Liver (tissue), 9 donors: ENCODE results near the gene HDAC9. TPM values are rescaled to one million over a fixed set of nuclear protein-coding genes. Genes with fewer than 3 reads are reported as not detected.

Source experiments
- DNase-seq: peaks from one replicate; pipeline ENCODE4 v3.0.0-alpha.2; 2017; ENCODE audit warnings: low spot score
- H3K27ac ChIP-seq, 2 donors: one replicate each; pipeline ENCODE4 v1.7.0; 2013; ENCODE audit warnings: inconsistent platforms in 2 of 2, low read length in 2 of 2, control low read depth in 1 of 2, low read depth in 1 of 2, mild to moderate bottlenecking in 1 of 2
- H3K27me3 ChIP-seq, 4 donors: one replicate each; pipeline versions ENCODE4 v1.6.1 to v1.7.0; 2013; ENCODE audit warnings: low read length in 3 of 4, inconsistent platforms in 1 of 4, mild to moderate bottlenecking in 1 of 4, moderate library complexity in 1 of 4; ENCODE audit not compliant: control insufficient read depth in 4 of 4, insufficient read depth in 4 of 4
- H3K36me3 ChIP-seq, 4 donors: one replicate each; pipeline versions ENCODE4 v1.6.1 to v1.7.0; 2013; ENCODE audit warnings: low read length in 3 of 4, mild to moderate bottlenecking in 3 of 4, low read depth in 1 of 4, moderate library complexity in 1 of 4; ENCODE audit not compliant: control insufficient read depth in 4 of 4, insufficient read depth in 3 of 4
- H3K4me1 ChIP-seq, 4 donors: one replicate each; pipeline versions ENCODE4 v1.6.1 to v1.7.0; 2013; ENCODE audit warnings: low read length in 3 of 4, mild to moderate bottlenecking in 3 of 4, moderate library complexity in 1 of 4; ENCODE audit not compliant: control insufficient read depth in 4 of 4, insufficient read depth in 4 of 4
- H3K4me3 ChIP-seq, 3 donors: one replicate each; pipeline versions ENCODE4 v1.6.1 to v1.7.0; 2013; ENCODE audit warnings: low read length in 3 of 3, control low read depth in 1 of 3, low read depth in 1 of 3, mild to moderate bottlenecking in 1 of 3
- H3K9ac ChIP-seq, 2 donors: one replicate each; pipeline ENCODE4 v1.7.0; 2013; ENCODE audit warnings: low read length in 2 of 2, mild to moderate bottlenecking in 2 of 2, moderate library complexity in 2 of 2, control low read depth in 1 of 2, low read depth in 1 of 2
- H3K9me3 ChIP-seq, 4 donors: one replicate each; pipeline versions ENCODE4 v1.6.1 to v1.7.0; 2013; ENCODE audit warnings: low read length in 3 of 4; ENCODE audit not compliant: control insufficient read depth in 4 of 4
- EGR1 ChIP-seq, 2 donors: IDR thresholded peaks; 2 replicates each; pipeline ENCODE4 v1.6.1; 2016 to 2018; ENCODE audit warnings: antibody characterized with exemption in 2 of 2, low read depth in 2 of 2
- FOXA1 ChIP-seq: IDR thresholded peaks from 2 replicates; pipeline ENCODE4 v1.6.1; 2016; ENCODE audit warnings: antibody characterized with exemption
- FOXA2 ChIP-seq: IDR thresholded peaks from 2 replicates; pipeline ENCODE4 v1.6.1; 2016; ENCODE audit warnings: antibody characterized with exemption
- GABPA ChIP-seq, 2 donors: IDR thresholded peaks in 1 of 2; conservative IDR thresholded peaks in 1 of 2; 2 replicates each; pipeline ENCODE4 v1.6.1; 2016; ENCODE audit warnings: antibody characterized with exemption in 2 of 2, mild to moderate bottlenecking in 1 of 2, moderate library complexity in 1 of 2
- HNF4A ChIP-seq, 2 donors: conservative IDR thresholded peaks; 2 replicates each; pipeline ENCODE4 v1.6.1; 2016; ENCODE audit warnings: antibody characterized with exemption in 2 of 2, mild to moderate bottlenecking in 2 of 2
- HNF4G ChIP-seq: IDR thresholded peaks from 2 replicates; pipeline ENCODE4 v1.6.1; 2016; ENCODE audit warnings: antibody characterized with exemption
- JUND ChIP-seq, 2 donors: IDR thresholded peaks; 2 replicates each; pipeline ENCODE4 v1.6.1; 2016; ENCODE audit warnings: antibody characterized with exemption in 2 of 2
- NR2F2 ChIP-seq: IDR thresholded peaks from 2 replicates; pipeline ENCODE4 v1.6.1; 2016; ENCODE audit warnings: antibody characterized with exemption
- RAD21 ChIP-seq, 2 donors: IDR thresholded peaks; 2 replicates each; pipeline ENCODE4 v1.6.1; 2016; ENCODE audit warnings: antibody characterized with exemption in 2 of 2, mild to moderate bottlenecking in 2 of 2
- RXRA ChIP-seq, 2 donors: IDR thresholded peaks; 2 replicates each; pipeline ENCODE4 v1.6.1; 2017 to 2018; ENCODE audit warnings: antibody characterized with exemption in 2 of 2, mild to moderate bottlenecking in 1 of 2
- SP1 ChIP-seq: IDR thresholded peaks from 2 replicates; pipeline ENCODE4 v1.6.1; 2018; ENCODE audit warnings: antibody characterized with exemption, mild to moderate bottlenecking
- TAF1 ChIP-seq: conservative IDR thresholded peaks from 2 replicates; pipeline ENCODE4 v1.6.1; 2016; ENCODE audit warnings: antibody characterized with exemption, mild to moderate bottlenecking
- YY1 ChIP-seq: IDR thresholded peaks from 2 replicates; pipeline ENCODE4 v1.6.1; 2016; ENCODE audit warnings: antibody characterized with exemption, mild to moderate bottlenecking
- ZBTB33 ChIP-seq: IDR thresholded peaks from 2 replicates; pipeline ENCODE4 v1.6.1; 2016; ENCODE audit warnings: antibody characterized with exemption
- WGBS: extraction: QIAGEN DNeasy Blood & Tissue Kit; methylation state at CpG from one replicate; pipeline ENCODE4 v1.1.7; 2013; 5-methylcytosine and 5-hydroxymethylcytosine counted together
- polyA plus RNA-seq, 2 donors: library from polyadenylated mRNA; stranded (reverse) in 1 of 2; unstranded in 1 of 2; fragments of 200-250 nt in 1 of 2; fragments of >200 nt in 1 of 2; fragmentation: Nextera tagmentation in 1 of 2; extraction: Ambion mirVana in 1 of 2; gene quantifications; one replicate each; pipeline versions ENCODE4 v1.2.1 to v1.2.3, GENCODE V29; 2013 to 2015
- total RNA-seq, 2 donors: library from RNA; depleted of rRNA; stranded (reverse); fragments of >200 nt; gene quantifications; one replicate each; pipeline ENCODE4 v1.2.3, GENCODE V29; 2014
- TF ChIP-seq, protein P1 (sequence below): IDR thresholded peaks from 2 replicates; pipeline ENCODE4 v1.6.1; 2016; ENCODE audit warnings: antibody characterized with exemption, mild to moderate bottlenecking
- TF ChIP-seq, protein P2 (sequence below): fragments of 150-350 bp; IDR thresholded peaks from 2 replicates; pipeline ENCODE4 v1.5.1; 2017; ENCODE audit warnings: improper control_type of control experiment, low read depth, low read length; ENCODE audit not compliant: missing input control
- TF ChIP-seq, protein P3 (sequence below): IDR thresholded peaks from 2 replicates; pipeline ENCODE4 v1.6.1; 2016; ENCODE audit warnings: antibody characterized with exemption
- TF ChIP-seq, protein P4 (sequence below): IDR thresholded peaks from 2 replicates; pipeline ENCODE4 v1.6.1; 2016; ENCODE audit warnings: antibody characterized with exemption
- donor health status: healthy.
- donor health status: healthy.
- donor health status: healthy.
- donor health status: healthy.
- donor health status: healthy.

Gene HDAC9
- total and polyA plus RNA-seq, 4 donors, result 1.0 to 10.1 (median 2.3) TPM

DNA sequence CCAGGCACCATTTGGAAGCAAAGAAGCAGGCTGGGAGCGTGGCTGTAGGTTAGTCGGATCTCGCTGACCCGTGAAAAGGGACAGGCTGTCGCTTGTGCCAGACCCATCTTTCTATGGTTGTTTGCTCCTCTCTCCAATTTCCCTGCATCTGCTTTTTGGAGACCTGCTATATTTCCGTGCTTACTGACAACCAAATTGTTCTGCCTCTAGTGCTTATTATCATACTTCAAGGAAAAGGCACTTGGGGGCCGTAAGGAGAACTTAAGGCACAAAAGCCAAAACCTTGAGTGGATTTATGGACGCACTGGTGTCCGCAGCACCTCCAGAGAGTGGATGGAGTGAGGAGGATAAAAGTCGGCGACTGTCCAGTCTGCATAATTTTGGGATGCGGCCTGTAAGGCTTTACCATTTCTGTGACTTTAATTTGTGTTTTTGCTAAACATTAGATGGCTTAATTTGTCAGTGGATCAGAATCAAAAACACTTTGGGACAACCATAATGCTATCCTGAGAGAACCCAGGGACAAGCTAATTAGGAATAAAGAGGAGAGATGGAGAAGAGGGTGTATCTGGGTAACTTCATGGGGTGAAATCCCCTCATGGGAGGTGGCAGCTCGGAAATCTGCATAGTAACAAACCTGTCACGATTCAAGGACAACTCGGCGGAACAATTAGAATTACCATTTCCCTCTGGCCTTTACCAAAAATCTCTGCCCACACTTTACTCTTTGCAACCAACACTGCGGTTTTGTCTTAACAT lies 206.7 kb downstream of the HDAC9 start:
- Histone ChIP-seq H3K27me3 (no peaks in the 10 kb centered on the region), H3K4me1 (no peaks in the 10 kb centered on the region), H3K27ac (no peak overlapping the region), H3K4me3 (no peak overlapping the region), H3K9me3 (no peaks in the 10 kb centered on the region), H3K9ac (no peak overlapping the region), H3K36me3 (no peaks in the 10 kb centered on the region)
- no peak for DNase-seq
- TF ChIP-seq HNF4G (no peak), JUND (IDR thresholded peaks at IDR 0.05) (no peak), ZBTB33 (no peak), HNF4A (conservative IDR thresholded peaks at IDR 0.05) (no peak), NR2F2 (no peak), TAF1 (no peak), SP1 (no peak), GABPA (IDR thresholded peaks at IDR 0.05 in 1 of 2, conservative IDR thresholded peaks at IDR 0.05 in 1 of 2) (no peak), FOXA1 (no peak), FOXA2 (no peak), EGR1 (IDR thresholded peaks at IDR 0.05; ENCODE audit: low read depth in 2 of 2) (no peak), RXRA (IDR thresholded peaks at IDR 0.05) (no peak), YY1 (no peak), RAD21 (IDR thresholded peaks at IDR 0.05) (no peak)
- TF ChIP-seq, protein P1, sequence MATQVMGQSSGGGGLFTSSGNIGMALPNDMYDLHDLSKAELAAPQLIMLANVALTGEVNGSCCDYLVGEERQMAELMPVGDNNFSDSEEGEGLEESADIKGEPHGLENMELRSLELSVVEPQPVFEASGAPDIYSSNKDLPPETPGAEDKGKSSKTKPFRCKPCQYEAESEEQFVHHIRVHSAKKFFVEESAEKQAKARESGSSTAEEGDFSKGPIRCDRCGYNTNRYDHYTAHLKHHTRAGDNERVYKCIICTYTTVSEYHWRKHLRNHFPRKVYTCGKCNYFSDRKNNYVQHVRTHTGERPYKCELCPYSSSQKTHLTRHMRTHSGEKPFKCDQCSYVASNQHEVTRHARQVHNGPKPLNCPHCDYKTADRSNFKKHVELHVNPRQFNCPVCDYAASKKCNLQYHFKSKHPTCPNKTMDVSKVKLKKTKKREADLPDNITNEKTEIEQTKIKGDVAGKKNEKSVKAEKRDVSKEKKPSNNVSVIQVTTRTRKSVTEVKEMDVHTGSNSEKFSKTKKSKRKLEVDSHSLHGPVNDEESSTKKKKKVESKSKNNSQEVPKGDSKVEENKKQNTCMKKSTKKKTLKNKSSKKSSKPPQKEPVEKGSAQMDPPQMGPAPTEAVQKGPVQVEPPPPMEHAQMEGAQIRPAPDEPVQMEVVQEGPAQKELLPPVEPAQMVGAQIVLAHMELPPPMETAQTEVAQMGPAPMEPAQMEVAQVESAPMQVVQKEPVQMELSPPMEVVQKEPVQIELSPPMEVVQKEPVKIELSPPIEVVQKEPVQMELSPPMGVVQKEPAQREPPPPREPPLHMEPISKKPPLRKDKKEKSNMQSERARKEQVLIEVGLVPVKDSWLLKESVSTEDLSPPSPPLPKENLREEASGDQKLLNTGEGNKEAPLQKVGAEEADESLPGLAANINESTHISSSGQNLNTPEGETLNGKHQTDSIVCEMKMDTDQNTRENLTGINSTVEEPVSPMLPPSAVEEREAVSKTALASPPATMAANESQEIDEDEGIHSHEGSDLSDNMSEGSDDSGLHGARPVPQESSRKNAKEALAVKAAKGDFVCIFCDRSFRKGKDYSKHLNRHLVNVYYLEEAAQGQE, result no peak
- TF ChIP-seq, protein P2, sequence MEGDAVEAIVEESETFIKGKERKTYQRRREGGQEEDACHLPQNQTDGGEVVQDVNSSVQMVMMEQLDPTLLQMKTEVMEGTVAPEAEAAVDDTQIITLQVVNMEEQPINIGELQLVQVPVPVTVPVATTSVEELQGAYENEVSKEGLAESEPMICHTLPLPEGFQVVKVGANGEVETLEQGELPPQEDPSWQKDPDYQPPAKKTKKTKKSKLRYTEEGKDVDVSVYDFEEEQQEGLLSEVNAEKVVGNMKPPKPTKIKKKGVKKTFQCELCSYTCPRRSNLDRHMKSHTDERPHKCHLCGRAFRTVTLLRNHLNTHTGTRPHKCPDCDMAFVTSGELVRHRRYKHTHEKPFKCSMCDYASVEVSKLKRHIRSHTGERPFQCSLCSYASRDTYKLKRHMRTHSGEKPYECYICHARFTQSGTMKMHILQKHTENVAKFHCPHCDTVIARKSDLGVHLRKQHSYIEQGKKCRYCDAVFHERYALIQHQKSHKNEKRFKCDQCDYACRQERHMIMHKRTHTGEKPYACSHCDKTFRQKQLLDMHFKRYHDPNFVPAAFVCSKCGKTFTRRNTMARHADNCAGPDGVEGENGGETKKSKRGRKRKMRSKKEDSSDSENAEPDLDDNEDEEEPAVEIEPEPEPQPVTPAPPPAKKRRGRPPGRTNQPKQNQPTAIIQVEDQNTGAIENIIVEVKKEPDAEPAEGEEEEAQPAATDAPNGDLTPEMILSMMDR, result no peak
- TF ChIP-seq, protein P3, sequence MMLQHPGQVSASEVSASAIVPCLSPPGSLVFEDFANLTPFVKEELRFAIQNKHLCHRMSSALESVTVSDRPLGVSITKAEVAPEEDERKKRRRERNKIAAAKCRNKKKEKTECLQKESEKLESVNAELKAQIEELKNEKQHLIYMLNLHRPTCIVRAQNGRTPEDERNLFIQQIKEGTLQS, result no peak
- TF ChIP-seq, protein P4, sequence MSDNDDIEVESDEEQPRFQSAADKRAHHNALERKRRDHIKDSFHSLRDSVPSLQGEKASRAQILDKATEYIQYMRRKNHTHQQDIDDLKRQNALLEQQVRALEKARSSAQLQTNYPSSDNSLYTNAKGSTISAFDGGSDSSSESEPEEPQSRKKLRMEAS, result no peak
- 82% methylated on average over 17 of the region's 17 CpGs for WGBS
